ENCODE measurements around the gene B3GNT4. TPM values are rescaled to one million over a fixed set of nuclear protein-coding genes. Genes with fewer than 3 reads are reported as not detected.

Gene B3GNT4
- total RNA-seq, 1 experiment from 2014 or later, result 1.8 TPM

GRCh38 chr12:122159882-122160281 lies 43.6 kb upstream of the B3GNT4 start:
- intact Hi-C loops (cut with micrococcal nuclease), result no loop called here
- Mint-ChIP-seq H3K4me3 (ENCODE audit: unreplicated experiment) (no peak overlapping the region), H3K27me3 (ENCODE audit: insufficient read depth, unreplicated experiment) (no peaks in the 10 kb centered on the region), H3K4me1 (ENCODE audit: insufficient read depth, unreplicated experiment) (peaks cover 6% of the 10 kb centered on the region), H3K27ac (ENCODE audit: low read depth, unreplicated experiment) (no peak overlapping the region), H3K36me3 (ENCODE audit: insufficient read depth, unreplicated experiment) (peaks cover 11% of the 10 kb centered on the region), H3K9me3 (ENCODE audit: unreplicated experiment) (no peaks in the 10 kb centered on the region)
- no peak for TF ChIP-seq CTCF (IDR thresholded peaks at IDR 0.05; ENCODE audit: unreplicated experiment)
- BruUV-seq (replicated peaks), result no TSS peak
- DNase-seq (ENCODE audit: unreplicated experiment), result peak; percentile 8
- POLR2A ChIA-PET, result no interaction called here
- CTCF ChIA-PET, result interaction anchor here (0.6 kb wide), 2 partner anchors 29 to 132 kb away, joined by 3 to 5 read pairs; no protein-coding TSS in a partner anchor

DNA sequence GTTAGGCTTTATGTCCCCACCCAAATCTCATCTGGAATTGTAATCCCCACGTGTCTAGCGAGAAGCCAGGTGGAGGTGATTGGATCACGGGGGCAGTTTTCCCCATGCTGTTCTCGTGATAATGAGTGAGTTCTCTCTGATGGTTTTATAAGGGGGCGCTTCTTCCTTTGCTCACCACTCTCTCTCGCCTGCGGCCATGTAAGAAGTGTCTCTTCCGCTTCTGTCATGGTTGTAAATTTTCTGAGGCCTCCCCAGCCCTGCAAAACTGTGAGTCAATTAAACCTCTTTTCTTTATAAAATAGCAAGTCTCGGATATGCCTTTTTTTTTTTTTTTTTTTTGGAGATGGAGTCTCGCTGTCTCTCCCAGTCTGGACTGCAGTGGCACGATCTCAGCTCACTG lies 42.7 kb upstream of the B3GNT4 start:
- H3K9me3 Mint-ChIP-seq (ENCODE audit: unreplicated experiment), result no peaks in the 10 kb centered on the region
- ChIA-PET CTCF (no interaction called here), POLR2A (no interaction called here)
- no peaks in the 10 kb centered on the region for H3K27me3 Mint-ChIP-seq (ENCODE audit: insufficient read depth, unreplicated experiment)
- H3K36me3 Mint-ChIP-seq (ENCODE audit: insufficient read depth, unreplicated experiment), result peaks cover 11% of the 10 kb centered on the region
- TF ChIP-seq CTCF (IDR thresholded peaks at IDR 0.05; ENCODE audit: unreplicated experiment), result no peak
- H3K4me3 Mint-ChIP-seq (ENCODE audit: unreplicated experiment), result no peak overlapping the region
- DNase-seq (ENCODE audit: unreplicated experiment), result no peak
- H3K27ac Mint-ChIP-seq (ENCODE audit: low read depth, unreplicated experiment), result peak overlapping the region; percentile 35
- intact Hi-C loops (cut with micrococcal nuclease), result no loop called here
- BruUV-seq (replicated peaks), result no TSS peak
- H3K4me1 Mint-ChIP-seq (ENCODE audit: insufficient read depth, unreplicated experiment), result peaks cover 6% of the 10 kb centered on the region

DNA sequence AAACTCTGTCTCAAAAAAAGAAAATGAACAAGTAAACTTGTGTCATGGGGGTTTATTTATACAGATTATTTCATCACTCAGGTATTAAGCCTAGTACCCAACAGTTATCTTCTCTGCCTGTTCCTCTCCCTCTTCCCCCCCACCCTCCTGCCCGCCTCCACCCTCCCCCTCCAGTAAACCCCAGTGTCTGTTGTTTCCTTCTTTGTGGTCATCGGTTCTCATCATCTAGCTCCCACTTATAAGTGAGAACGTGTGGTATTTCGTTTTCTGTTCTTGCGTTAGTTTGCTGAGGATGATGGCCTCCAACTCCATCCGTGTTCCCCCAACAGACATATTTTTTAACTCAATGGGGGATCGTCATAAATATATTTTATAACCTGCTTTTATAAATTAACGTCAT lies 41.8 kb upstream of the B3GNT4 start:
- H3K9me3 Mint-ChIP-seq (ENCODE audit: unreplicated experiment), result no peaks in the 10 kb centered on the region
- H3K27ac Mint-ChIP-seq (ENCODE audit: low read depth, unreplicated experiment), result no peak overlapping the region
- CTCF ChIA-PET, result no interaction called here
- DNase-seq (ENCODE audit: unreplicated experiment), result no peak
- peaks cover 6% of the 10 kb centered on the region for H3K4me1 Mint-ChIP-seq (ENCODE audit: insufficient read depth, unreplicated experiment)
- POLR2A ChIA-PET, result no interaction called here
- H3K36me3 Mint-ChIP-seq (ENCODE audit: insufficient read depth, unreplicated experiment), result peaks cover 11% of the 10 kb centered on the region
- BruUV-seq (replicated peaks), result no TSS peak
- no peak for TF ChIP-seq CTCF (IDR thresholded peaks at IDR 0.05; ENCODE audit: unreplicated experiment)
- no peaks in the 10 kb centered on the region for H3K27me3 Mint-ChIP-seq (ENCODE audit: insufficient read depth, unreplicated experiment)
- H3K4me3 Mint-ChIP-seq (ENCODE audit: unreplicated experiment), result no peak overlapping the region
- intact Hi-C loops (cut with micrococcal nuclease), result no loop called here

DNA sequence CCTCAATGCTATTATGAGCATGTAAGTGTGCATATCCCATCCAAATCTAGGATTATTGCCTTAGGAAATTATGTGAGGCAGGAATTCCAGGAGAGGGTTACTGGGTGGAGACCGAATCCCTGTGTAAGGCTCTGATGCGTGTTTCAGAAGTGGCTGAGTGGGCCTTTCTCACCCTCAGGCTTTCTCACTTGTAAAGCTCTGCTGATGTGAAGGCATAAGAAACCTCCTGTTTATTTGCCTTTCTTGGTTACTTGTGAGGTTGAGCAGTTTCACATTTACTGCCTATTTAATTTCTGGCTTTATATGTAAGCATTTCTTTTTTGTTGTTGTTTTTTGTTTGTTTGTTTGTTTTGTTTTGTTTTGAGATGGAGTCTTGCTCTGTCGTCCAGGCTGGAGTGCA lies 40.5 kb upstream of the B3GNT4 start:
- Mint-ChIP-seq H3K27ac (ENCODE audit: low read depth, unreplicated experiment) (no peak overlapping the region), H3K4me1 (ENCODE audit: insufficient read depth, unreplicated experiment) (peaks cover 6% of the 10 kb centered on the region), H3K27me3 (ENCODE audit: insufficient read depth, unreplicated experiment) (no peaks in the 10 kb centered on the region), H3K36me3 (ENCODE audit: insufficient read depth, unreplicated experiment) (peaks cover 11% of the 10 kb centered on the region), H3K4me3 (ENCODE audit: unreplicated experiment) (no peak overlapping the region), H3K9me3 (ENCODE audit: unreplicated experiment) (no peaks in the 10 kb centered on the region)
- ChIA-PET POLR2A (no interaction called here), CTCF (no interaction called here)
- no peak for DNase-seq (ENCODE audit: unreplicated experiment)
- intact Hi-C loops (cut with micrococcal nuclease), result no loop called here
- BruUV-seq (replicated peaks), result no TSS peak
- TF ChIP-seq CTCF (IDR thresholded peaks at IDR 0.05; ENCODE audit: unreplicated experiment), result no peak

All from MCF 10A (cell line).